Fibroblast of mammary gland (primary cell): ENCODE data around the gene PIP5KL1.

Source experiments
- DNase-seq: peaks from one replicate; pipeline ENCODE4 v3.0.0-alpha.2; 2010; ENCODE audit warnings: low read depth
- H3K4me3 ChIP-seq: 2 replicates; pipeline ENCODE4 v1.5.1; 2011; ENCODE audit warnings: low read depth, mild to moderate bottlenecking, low read length, moderate library complexity; ENCODE audit not compliant: control insufficient read depth
- TF ChIP-seq, protein P1 (sequence below): conservative IDR thresholded peaks from 2 replicates; pipeline ENCODE4 v1.5.1; 2011; ENCODE audit warnings: low read depth, low read length, inconsistent platforms; ENCODE audit not compliant: control insufficient read depth, insufficient read depth

PIP5KL1 gene

DNA sequence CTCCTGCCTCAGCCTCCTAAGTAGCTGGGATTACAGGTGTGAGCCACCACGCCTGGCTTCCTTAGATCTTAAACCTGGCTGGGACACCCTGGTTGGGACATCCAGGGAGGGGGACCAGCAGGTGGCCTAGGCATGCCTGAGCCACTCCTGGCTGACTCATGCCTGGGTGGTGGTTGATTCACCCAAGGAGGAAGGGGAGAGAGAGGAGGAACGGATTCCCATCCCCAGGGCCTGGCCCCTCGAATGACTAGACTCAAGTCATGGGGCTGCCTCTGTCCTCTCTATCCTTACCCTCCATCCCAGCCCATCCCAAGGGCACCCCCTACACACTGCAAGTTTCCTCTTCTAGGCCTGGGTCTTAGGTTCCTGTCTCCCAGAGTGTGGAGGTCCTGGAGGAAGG is 37.5 kb upstream of the PIP5KL1 start:
- no peak overlapping the region for H3K4me3 ChIP-seq
- peak; percentile 79 for DNase-seq
- TF ChIP-seq, protein P1, sequence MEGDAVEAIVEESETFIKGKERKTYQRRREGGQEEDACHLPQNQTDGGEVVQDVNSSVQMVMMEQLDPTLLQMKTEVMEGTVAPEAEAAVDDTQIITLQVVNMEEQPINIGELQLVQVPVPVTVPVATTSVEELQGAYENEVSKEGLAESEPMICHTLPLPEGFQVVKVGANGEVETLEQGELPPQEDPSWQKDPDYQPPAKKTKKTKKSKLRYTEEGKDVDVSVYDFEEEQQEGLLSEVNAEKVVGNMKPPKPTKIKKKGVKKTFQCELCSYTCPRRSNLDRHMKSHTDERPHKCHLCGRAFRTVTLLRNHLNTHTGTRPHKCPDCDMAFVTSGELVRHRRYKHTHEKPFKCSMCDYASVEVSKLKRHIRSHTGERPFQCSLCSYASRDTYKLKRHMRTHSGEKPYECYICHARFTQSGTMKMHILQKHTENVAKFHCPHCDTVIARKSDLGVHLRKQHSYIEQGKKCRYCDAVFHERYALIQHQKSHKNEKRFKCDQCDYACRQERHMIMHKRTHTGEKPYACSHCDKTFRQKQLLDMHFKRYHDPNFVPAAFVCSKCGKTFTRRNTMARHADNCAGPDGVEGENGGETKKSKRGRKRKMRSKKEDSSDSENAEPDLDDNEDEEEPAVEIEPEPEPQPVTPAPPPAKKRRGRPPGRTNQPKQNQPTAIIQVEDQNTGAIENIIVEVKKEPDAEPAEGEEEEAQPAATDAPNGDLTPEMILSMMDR, result no peak

DNA sequence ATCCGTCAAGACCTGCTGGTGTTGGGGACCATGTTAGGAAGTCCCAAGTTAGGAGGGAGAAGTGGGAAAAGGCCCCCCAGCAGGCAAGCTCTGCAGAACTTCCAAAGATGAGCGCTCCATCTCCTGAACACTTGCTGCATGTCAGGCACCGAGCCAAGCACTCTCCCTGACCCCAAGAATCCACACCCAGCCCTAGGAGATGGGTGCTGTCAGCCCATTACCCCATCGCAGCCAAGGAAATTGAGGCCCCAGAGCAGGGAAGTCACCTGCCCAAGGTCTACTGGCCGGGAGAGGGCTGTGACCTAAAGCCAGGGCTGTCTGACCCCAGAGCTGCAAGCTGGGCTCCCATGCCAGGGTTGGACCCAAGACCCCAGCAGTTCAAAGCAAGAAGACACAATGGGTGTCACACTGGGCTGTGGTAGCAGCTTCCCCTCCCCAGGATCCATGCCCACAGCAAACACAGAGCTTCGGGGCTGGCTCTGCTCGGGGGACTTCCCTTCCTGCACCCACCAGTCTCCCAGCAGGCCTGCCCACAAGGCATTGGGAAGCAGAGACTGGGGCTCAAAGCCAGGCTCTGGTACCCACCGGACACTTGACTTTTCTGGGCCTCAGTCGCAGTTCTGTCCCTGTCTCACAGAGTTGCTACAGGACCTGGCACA is 36.7 kb upstream of the PIP5KL1 start:
- no peak for DNase-seq
- no peak overlapping the region for H3K4me3 ChIP-seq
- TF ChIP-seq, protein P1, result no peak

DNA sequence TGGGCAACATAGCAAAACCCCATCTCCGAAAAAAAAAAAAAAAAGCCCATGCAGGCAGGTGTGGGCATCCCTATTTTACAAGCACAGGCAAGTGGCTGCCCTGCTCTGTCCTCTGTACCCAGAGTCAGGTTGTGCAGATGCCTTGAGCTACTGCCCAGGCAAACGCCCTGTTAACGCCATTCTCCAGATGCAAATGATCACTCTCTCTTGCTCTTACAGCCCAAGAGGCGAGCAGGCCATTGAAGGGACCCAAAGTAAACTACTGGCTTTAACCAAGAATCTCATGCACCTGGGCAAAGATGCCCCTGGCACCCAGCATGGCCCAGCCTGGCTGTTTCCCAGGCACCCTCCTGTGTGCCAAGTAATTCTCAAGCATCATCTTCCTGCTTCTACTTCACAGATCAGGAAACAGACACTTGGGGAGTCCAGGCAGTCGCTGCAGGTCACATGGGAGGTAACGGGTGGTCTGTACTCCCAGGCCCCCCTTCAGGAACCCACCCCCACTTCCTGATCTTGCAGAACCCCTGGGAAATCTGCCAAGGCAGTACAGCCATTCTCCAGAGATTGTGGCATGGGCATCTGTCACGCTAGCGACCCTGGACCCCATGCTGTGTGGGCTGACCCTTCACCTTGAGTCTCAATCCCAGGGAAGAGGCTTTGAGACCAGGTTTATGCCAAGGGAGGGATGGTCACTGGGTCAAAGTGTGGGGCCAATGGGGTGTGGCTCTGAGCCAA is 36.0 kb upstream of the PIP5KL1 start:
- DNase-seq, result no peak
- H3K4me3 ChIP-seq, result no peak overlapping the region
- TF ChIP-seq, protein P1, result no peak

DNA sequence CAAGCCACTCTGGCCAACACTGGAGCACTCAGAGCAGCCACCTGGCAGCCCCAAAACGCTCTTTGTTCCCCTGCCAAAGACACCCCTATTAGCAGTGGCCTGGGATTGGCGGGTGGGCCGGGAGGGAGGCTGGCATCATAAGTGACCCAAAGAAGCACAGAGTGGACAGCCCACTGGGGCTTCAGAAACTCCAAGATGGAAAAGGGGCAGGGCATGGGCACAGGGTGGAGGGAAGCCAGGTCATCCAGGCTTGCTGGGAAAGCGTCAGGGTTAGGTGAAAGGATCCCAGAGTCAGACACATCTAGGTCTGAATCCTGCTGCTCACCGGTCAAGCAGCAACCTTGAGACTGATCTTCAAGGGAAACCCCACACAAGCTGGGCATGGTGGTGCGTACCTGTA is 35.4 kb upstream of the PIP5KL1 start:
- TF ChIP-seq, protein P1, result no peak
- DNase-seq, result no peak
- no peak overlapping the region for H3K4me3 ChIP-seq

DNA sequence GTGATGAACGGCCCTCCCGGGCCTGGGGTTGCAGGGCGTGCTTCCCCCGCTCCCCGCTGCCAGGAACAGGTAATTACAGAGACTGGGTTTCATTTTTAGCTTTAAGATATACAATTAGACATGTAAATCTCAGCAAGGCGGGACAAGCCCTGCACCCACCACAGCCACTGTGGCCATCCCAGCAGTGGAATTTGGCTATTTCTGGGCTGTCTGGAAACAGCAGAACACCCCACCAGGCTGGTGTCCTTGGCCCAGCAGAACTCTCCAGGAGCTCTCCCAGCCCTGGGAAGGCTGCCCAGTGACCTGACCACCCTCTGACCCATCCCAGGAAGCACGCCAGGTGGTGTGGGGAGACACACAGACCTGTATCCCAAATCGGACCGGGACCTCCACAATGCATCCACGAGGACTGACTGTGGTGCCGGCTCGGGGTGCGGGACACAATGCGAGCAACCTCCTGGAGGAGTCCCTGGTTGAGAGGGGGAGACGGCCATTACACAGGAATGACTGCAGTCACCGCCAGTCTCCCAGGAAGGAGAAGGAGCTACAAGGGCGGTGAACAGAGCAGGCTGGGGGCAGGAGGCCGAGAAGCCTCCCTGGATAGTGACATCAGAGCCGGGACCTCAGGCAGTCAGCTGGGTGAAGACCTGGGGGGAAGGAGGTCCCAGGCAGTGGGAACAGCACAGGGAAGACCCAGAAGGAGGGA is 32.9 kb upstream of the PIP5KL1 start:
- TF ChIP-seq, protein P1, result no peak
- H3K4me3 ChIP-seq, result no peak overlapping the region
- DNase-seq, result no peak

DNA sequence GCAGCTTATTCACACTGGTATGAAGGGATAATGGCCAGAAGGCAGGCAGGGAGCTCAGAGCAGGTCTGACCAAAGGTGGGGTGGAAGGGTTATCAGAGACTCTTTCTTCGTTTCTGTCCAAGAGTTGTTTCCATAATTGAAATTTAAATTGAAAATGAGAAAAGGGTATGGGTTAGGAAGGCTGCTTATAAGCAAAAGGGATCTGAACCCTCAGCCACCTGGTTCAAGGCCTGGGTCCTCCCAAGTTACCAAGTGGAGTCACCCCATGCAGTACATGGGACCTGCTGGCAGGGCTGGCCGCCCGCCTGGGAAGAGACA is 32.4 kb upstream of the PIP5KL1 start:
- H3K4me3 ChIP-seq, result no peak overlapping the region
- no peak for DNase-seq
- TF ChIP-seq, protein P1, result no peak
